Uterus (tissue), 2 donors: ENCODE measurements around the gene ADM5.

Experiments used
- POLR2A ChIP-seq, 2 donors: fragments of 450-650 bp; IDR thresholded peaks; one replicate each; pipeline ENCODE4 v1.6.1; 2016; ENCODE audit warnings: antibody characterized with exemption in 2 of 2, mild to moderate bottlenecking in 1 of 2, moderate library complexity in 1 of 2
- TF ChIP-seq, protein P1 (sequence below), 4 experiments: fragments of 200-600 bp in 2 of 4; fragments of 450-650 bp in 2 of 4; sonication (generic) in 2 of 4; IDR thresholded peaks; one replicate each; pipeline ENCODE4 v1.5.1; 2016 to 2019; ENCODE audit warnings: antibody characterized with exemption in 4 of 4, mild to moderate bottlenecking in 2 of 4, moderate library complexity in 1 of 4

DNA sequence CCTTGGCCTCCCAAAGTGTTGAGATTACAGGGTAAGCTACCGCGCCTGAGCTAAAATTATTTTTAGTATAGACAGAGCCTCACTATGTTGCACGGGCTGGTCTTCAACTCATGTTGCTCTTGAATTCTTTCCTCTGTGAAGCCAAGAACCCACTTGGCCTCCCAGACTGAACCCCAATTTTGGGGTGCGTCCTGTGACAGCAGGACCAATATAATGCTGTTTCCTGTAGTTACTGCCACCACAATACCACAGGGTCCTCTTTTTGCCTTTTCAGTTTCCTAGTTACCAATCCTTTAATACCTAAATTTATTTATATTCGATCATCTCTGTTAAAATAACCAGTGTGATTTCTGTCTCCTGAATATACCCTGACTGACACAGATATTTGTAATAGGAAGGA, 40.8 kb downstream of the ADM5 start:
- TF ChIP-seq, protein P1, sequence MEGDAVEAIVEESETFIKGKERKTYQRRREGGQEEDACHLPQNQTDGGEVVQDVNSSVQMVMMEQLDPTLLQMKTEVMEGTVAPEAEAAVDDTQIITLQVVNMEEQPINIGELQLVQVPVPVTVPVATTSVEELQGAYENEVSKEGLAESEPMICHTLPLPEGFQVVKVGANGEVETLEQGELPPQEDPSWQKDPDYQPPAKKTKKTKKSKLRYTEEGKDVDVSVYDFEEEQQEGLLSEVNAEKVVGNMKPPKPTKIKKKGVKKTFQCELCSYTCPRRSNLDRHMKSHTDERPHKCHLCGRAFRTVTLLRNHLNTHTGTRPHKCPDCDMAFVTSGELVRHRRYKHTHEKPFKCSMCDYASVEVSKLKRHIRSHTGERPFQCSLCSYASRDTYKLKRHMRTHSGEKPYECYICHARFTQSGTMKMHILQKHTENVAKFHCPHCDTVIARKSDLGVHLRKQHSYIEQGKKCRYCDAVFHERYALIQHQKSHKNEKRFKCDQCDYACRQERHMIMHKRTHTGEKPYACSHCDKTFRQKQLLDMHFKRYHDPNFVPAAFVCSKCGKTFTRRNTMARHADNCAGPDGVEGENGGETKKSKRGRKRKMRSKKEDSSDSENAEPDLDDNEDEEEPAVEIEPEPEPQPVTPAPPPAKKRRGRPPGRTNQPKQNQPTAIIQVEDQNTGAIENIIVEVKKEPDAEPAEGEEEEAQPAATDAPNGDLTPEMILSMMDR (IDR thresholded peaks at IDR 0.05): no peak
- no peak for TF ChIP-seq POLR2A (IDR thresholded peaks at IDR 0.05)
